GM23338 (cell line): Measurements from ENCODE around the gene GBX1. TPM values are rescaled to one million over a fixed set of nuclear protein-coding genes. Genes with fewer than 3 reads are reported as not detected.

ENCODE experiments used
- ATAC-seq: fragments of 200-7000 bp; cut with Tn5 transposase; 3 replicates; pipeline ENCODE4 v1.9.1; 2020
- DNase-seq: peaks from one replicate; pipeline ENCODE4 v3.0.0-alpha.2; 2015; ENCODE audit warnings: low spot score
- H2AFZ ChIP-seq: fragments of 200-600 bp; sonication (generic); 2 replicates; pipeline ENCODE4 v1.8.0; 2016; ENCODE audit warnings: antibody characterized with exemption, mild to moderate bottlenecking, moderate library complexity
- H3F3A ChIP-seq: fragments of 200-600 bp; sonication (generic); replicated peaks from 2 replicates; pipeline ENCODE4 v1.8.0; 2017; ENCODE audit warnings: antibody characterized with exemption, mixed run types, low read depth
- H3K27ac ChIP-seq: fragments of 200-600 bp; sonication (generic); 2 replicates; pipeline ENCODE4 v1.6.1; 2016; ENCODE audit warnings: low read depth
- H3K27me3 ChIP-seq: fragments of 200-600 bp; sonication (generic); 2 replicates; pipeline ENCODE4 v1.8.0; 2016; ENCODE audit warnings: mild to moderate bottlenecking, mixed run types, moderate library complexity; ENCODE audit not compliant: insufficient read depth
- H3K36me3 ChIP-seq: fragments of 200-600 bp; sonication (generic); 2 replicates; pipeline ENCODE4 v1.8.0; 2016; ENCODE audit warnings: mild to moderate bottlenecking; ENCODE audit not compliant: insufficient read depth
- H3K4me1 ChIP-seq: fragments of 200-600 bp; sonication (generic); 2 replicates; pipeline ENCODE4 v1.8.0; 2016; ENCODE audit warnings: mild to moderate bottlenecking, moderate library complexity; ENCODE audit not compliant: insufficient read depth
- H3K4me2 ChIP-seq: fragments of 200-600 bp; sonication (generic); 2 replicates; pipeline ENCODE4 v1.7.1; 2017; ENCODE audit warnings: mixed run types
- H3K4me3 ChIP-seq: fragments of 200-600 bp; sonication (generic); 2 replicates; pipeline ENCODE4 v1.6.1; 2016; ENCODE audit warnings: mixed run types
- H3K79me2 ChIP-seq: fragments of 200-600 bp; sonication (generic); replicated peaks from 2 replicates; pipeline ENCODE4 v1.8.0; 2017; ENCODE audit warnings: mild to moderate bottlenecking; ENCODE audit not compliant: insufficient read depth
- H3K9me2 ChIP-seq: fragments of 200-600 bp; sonication (generic); 2 replicates; pipeline ENCODE4 v1.8.0; 2017; ENCODE audit not compliant: insufficient read depth
- H4K20me1 ChIP-seq: fragments of 200-600 bp; sonication (generic); replicated peaks from 2 replicates; pipeline ENCODE4 v1.8.0; 2017; ENCODE audit warnings: mild to moderate bottlenecking; ENCODE audit not compliant: insufficient read depth
- H3K27ac Mint-ChIP-seq: 2 replicates; pipeline ENCODE4 v1.8.0; 2020; ENCODE audit warnings: inconsistent platforms, mild to moderate bottlenecking, moderate library complexity, mixed read lengths
- H3K27me3 Mint-ChIP-seq: 3 replicates; pipeline ENCODE4 v1.8.0; 2022; ENCODE audit warnings: low read depth, mild to moderate bottlenecking, moderate library complexity, mixed read lengths, inconsistent platforms; ENCODE audit not compliant: insufficient read depth, poor library complexity
- H3K36me3 Mint-ChIP-seq: 3 replicates; pipeline ENCODE4 v1.8.0; 2021; ENCODE audit warnings: low read depth, mild to moderate bottlenecking, inconsistent platforms, moderate library complexity, mixed read lengths
- H3K4me1 Mint-ChIP-seq: 3 replicates; pipeline ENCODE4 v1.8.0; 2020; ENCODE audit warnings: mild to moderate bottlenecking, inconsistent platforms, mixed read lengths
- H3K4me3 Mint-ChIP-seq: 3 replicates; pipeline ENCODE4 v1.8.0; 2021; ENCODE audit warnings: moderate library complexity, mild to moderate bottlenecking, inconsistent platforms, mixed read lengths
- H3K9me3 Mint-ChIP-seq: 3 replicates; pipeline ENCODE4 v1.8.0; 2020; ENCODE audit warnings: moderate library complexity, mild to moderate bottlenecking, inconsistent platforms, mixed read lengths
- ETS1 ChIP-seq: IDR thresholded peaks from 2 replicates; pipeline ENCODE4 v1.6.1; 2016; ENCODE audit warnings: antibody characterized with exemption
- EZH2phosphoT487 ChIP-seq: fragments of 200-600 bp; sonication (generic); IDR thresholded peaks from one replicate; pipeline ENCODE4 v1.8.1; 2018; ENCODE audit warnings: antibody characterized with exemption; ENCODE audit not compliant: unreplicated experiment
- JUNB ChIP-seq: IDR thresholded peaks from one replicate; pipeline ENCODE4 v1.6.1; 2016; ENCODE audit warnings: antibody characterized with exemption; ENCODE audit not compliant: unreplicated experiment
- STAT1 ChIP-seq: IDR thresholded peaks from one replicate; pipeline ENCODE4 v1.6.1; 2016; ENCODE audit warnings: antibody characterized with exemption; ENCODE audit not compliant: unreplicated experiment
- ZNF114 ChIP-seq: fragments of 250-450 bp; sonication (Bioruptor Pico); IDR thresholded peaks from 2 replicates; pipeline ENCODE4 v1.5.0; 2020; ENCODE audit warnings: mild to moderate bottlenecking, moderate library complexity
- ZNF331 ChIP-seq: fragments of 250-450 bp; sonication (Bioruptor Pico); IDR thresholded peaks from 2 replicates; pipeline ENCODE4 v1.5.0; 2020; ENCODE audit warnings: low read depth, mild to moderate bottlenecking, moderate library complexity
- ZNF462 ChIP-seq: fragments of 250-450 bp; sonication (Bioruptor Pico); IDR thresholded peaks from 2 replicates; pipeline ENCODE4 v1.5.0; 2020; ENCODE audit warnings: mild to moderate bottlenecking, moderate library complexity
- long read RNA-seq: library from polyadenylated mRNA; unstranded; transcript quantifications from one replicate; pipeline ENCODE4 v2.0.0, GENCODE V29; 2020; ENCODE audit not compliant: unreplicated experiment
- polyA plus RNA-seq: library from polyadenylated mRNA; unstranded; fragments of >200 nt; fragmentation: Nextera tagmentation; extraction: Ambion mirVana; gene quantifications from 2 replicates; pipeline ENCODE4 v1.2.1, GENCODE V29; 2016
- total RNA-seq: library from RNA; depleted of rRNA; stranded (reverse); fragments of >200 nt; shearing (Covaris generic); gene quantifications from 2 replicates; pipeline ENCODE4 v1.2.3, GENCODE V29; 2014; rRNA removed

The GBX1 gene
- total RNA-seq (0.24 and 1.8 TPM in 2 replicates), polyA plus RNA-seq (not detected in 2 replicates)
- long read RNA-seq = 0 reads

- peaks cover 10% of the 10 kb centered on the region for H3K4me1 ChIP-seq
- peaks cover 34% of the 10 kb centered on the region for H3K27me3 Mint-ChIP-seq
- H3K4me2 ChIP-seq = peak within 1 kb of the TSS; percentile 87
- H3K27ac Mint-ChIP-seq = no peak within 1 kb of the TSS
- H3K4me3 ChIP-seq = peak within 1 kb of the TSS; percentile 65
- peaks cover 11% of the 10 kb centered on the region for H3K4me1 Mint-ChIP-seq
- no peaks in the 10 kb centered on the region for H3K79me2 ChIP-seq
- H2AFZ ChIP-seq = peak within 1 kb of the TSS; percentile 88
- peak; percentile 39 for ATAC-seq
- H4K20me1 ChIP-seq = peaks cover 11% of the 10 kb centered on the region
- peaks cover 100% of the 10 kb centered on the region for H3K27me3 ChIP-seq
- H3K36me3 Mint-ChIP-seq = no peaks in the 10 kb centered on the region; the same call in 2 of the 3 replicates
- H3F3A ChIP-seq = peaks cover 13% of the 10 kb centered on the region; the same call in 1 of the 2 replicates
- H3K4me3 Mint-ChIP-seq = peak within 1 kb of the TSS; percentile 73
- 0 out of 3 replicates have a peak, but pooled peaks cover under 1% of the 10 kb centered on the region for H3K9me3 Mint-ChIP-seq
- DNase-seq = peak; percentile 66
- TF ChIP-seq JUNB (no peak), ZNF462 (CRISPR knock-in tag) (no peak), ETS1 (no peak), STAT1 (no peak), ZNF114 (CRISPR knock-in tag) (no peak), ZNF331 (CRISPR knock-in tag) (no peak), EZH2phosphoT487 (peak; percentile 98)
- H3K27ac ChIP-seq = no peak within 1 kb of the TSS
- no peaks in the 10 kb centered on the region for H3K36me3 ChIP-seq
- H3K9me2 ChIP-seq = no peaks in the 10 kb centered on the region
These were observed at the start of gene GBX1 for GRCh38 chr7:151167197-151167961. Gene GBX1 (minus strand): TSS chr7:151167694. CDS start chr7:151167548, 146 bp downstream.
